OCI-LY3 (cell line): ENCODE results near the gene SRP9.
"Not testable (repeated sequence)": the region's sequence is repeated elsewhere in the genome, so short reads cannot be mapped to it uniquely, and the experiment has no call there.

Source experiments
- H2AFZ ChIP-seq: fragments of 200-600, 300-600 bp; shearing (Covaris generic); 2 replicates; pipeline ENCODE4 v1.6.0; 2014; ENCODE audit warnings: antibody characterized with exemption, low read depth, low read length
- H3K27ac ChIP-seq: fragments of 200-600, 300-600 bp; sonication (generic); 2 replicates; pipeline ENCODE4 v1.5.1; 2014; ENCODE audit warnings: mild to moderate bottlenecking, low read length, moderate library complexity, mixed read lengths
- H3K27me3 ChIP-seq: fragments of 200-600, 300-600 bp; sonication (generic); 2 replicates; pipeline ENCODE4 v1.6.1; 2014; ENCODE audit warnings: low read depth, low read length, mixed read lengths
- H3K36me3 ChIP-seq: fragments of 200-600, 300-600 bp; sonication (generic); replicated peaks from 2 replicates; pipeline ENCODE3; 2014; ENCODE audit warnings: low read depth, low read length, mixed read lengths
- H3K4me1 ChIP-seq: fragments of 300-600, 200-600 bp; sonication (generic); 2 replicates; pipeline ENCODE4 v1.6.1; 2014; ENCODE audit warnings: low read length, mixed read lengths
- H3K4me2 ChIP-seq: fragments of 200-600, 300-600 bp; sonication (generic); 2 replicates; pipeline ENCODE4 v1.6.1; 2014; ENCODE audit warnings: low read length, mixed read lengths
- H3K4me3 ChIP-seq: fragments of 300-600, 200-600 bp; sonication (generic); 2 replicates; pipeline ENCODE4 v1.5.1; 2014; ENCODE audit warnings: antibody characterized with exemption, mild to moderate bottlenecking, low read length, moderate library complexity
- H3K79me2 ChIP-seq: fragments of 300-600, 200-600 bp; shearing (Covaris generic); 2 replicates; pipeline ENCODE4 v1.6.1; 2014; ENCODE audit warnings: mild to moderate bottlenecking, low read length, mixed read lengths
- H3K9ac ChIP-seq: fragments of 300-600, 200-600 bp; shearing (Covaris generic); 2 replicates; pipeline ENCODE4 v1.6.0; 2014; ENCODE audit warnings: mild to moderate bottlenecking, low read length, moderate library complexity
- H3K9me3 ChIP-seq: fragments of 200-600, 300-600 bp; shearing (Covaris generic); 2 replicates; pipeline ENCODE4 v1.6.1; 2014; ENCODE audit warnings: low read length, mixed read lengths; ENCODE audit not compliant: insufficient read depth
- H4K20me1 ChIP-seq: fragments of 200-600, 300-600 bp; sonication (generic); 2 replicates; pipeline ENCODE4 v1.6.1; 2016; ENCODE audit warnings: low read length, mixed read lengths; ENCODE audit not compliant: insufficient read depth
- CTCF ChIP-seq: fragments of 200-600, 300-600 bp; sonication (generic); IDR thresholded peaks from 2 replicates; pipeline ENCODE4 v1.5.1; 2014; ENCODE audit warnings: antibody characterized with exemption, low read length, low read depth
- EZH2phosphoT487 ChIP-seq: fragments of 200-600 bp; shearing (Covaris generic); IDR thresholded peaks from 2 replicates; pipeline ENCODE4 v1.6.1; 2018; ENCODE audit warnings: antibody characterized with exemption, mixed run types, low read depth

Gene SRP9

DNA sequence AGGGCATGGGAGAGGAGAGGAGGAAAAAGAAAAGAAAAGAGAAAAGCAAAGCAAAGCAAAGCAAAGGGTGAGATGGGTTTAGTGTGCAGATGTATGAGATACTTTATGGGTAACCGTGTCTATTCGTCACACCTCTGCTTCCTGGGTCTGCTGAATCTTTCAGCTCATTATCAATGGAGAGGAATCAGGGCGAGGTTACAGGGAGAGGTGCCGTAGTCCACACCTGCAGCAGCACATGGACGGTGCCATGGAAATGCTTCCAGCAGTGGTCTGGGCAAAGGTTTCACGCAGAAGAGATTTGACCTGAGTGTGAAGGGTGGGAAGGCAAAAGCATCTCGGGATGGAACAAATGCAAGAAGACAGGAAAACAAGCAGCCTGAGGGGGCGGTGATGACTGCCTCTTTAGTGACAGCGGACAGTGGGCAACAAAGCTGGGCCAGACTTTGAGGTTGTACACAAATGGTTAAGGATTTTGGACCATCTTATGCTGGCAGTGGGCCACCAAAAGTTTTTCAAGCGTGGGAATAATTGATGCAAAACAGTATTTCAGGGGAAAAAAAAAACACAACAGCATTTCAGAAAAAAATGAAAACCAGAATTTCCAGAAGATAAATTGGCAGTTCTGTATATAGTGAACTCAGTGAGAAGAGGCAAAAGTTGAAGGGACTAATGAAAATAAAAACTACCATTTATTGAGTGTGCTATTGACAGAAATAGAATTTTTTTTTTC, 19.5 kb upstream of the SRP9 start:
- Histone ChIP-seq H3K36me3 (no peaks in the 10 kb centered on the region), H3K27ac (no peak overlapping the region), H3K9me3 (no peaks in the 10 kb centered on the region), H3K4me3 (no peak overlapping the region), H3K79me2 (no peaks in the 10 kb centered on the region), H3K4me2 (no peak overlapping the region), H2AFZ (no peak overlapping the region), H4K20me1 (no peaks in the 10 kb centered on the region), H3K27me3 (peaks cover 10% of the 10 kb centered on the region), H3K9ac (no peak overlapping the region), H3K4me1 (no peaks in the 10 kb centered on the region)
- TF ChIP-seq EZH2phosphoT487 (no peak), CTCF (no peak)

GRCh38 chr1:225759972-225760371, 17.7 kb upstream of the SRP9 start:
- peaks cover 15% of the 10 kb centered on the region for H3K4me1 ChIP-seq
- H3K4me2 ChIP-seq, H3K9me3 ChIP-seq, H2AFZ ChIP-seq, H3K36me3 ChIP-seq, H3K79me2 ChIP-seq, H4K20me1 ChIP-seq, H3K4me3 ChIP-seq, H3K9ac ChIP-seq, H3K27ac ChIP-seq: not testable (repeated sequence)
- peaks cover 10% of the 10 kb centered on the region for H3K27me3 ChIP-seq

GRCh38 chr1:225760531-225760930, 17.1 kb upstream of the SRP9 start:
- Histone ChIP-seq H3K36me3 (no peaks in the 10 kb centered on the region), H3K4me3 (no peak overlapping the region), H3K79me2 (no peaks in the 10 kb centered on the region), H4K20me1 (no peaks in the 10 kb centered on the region), H3K4me1 (peaks cover 19% of the 10 kb centered on the region), H3K27ac (no peak overlapping the region), H3K9ac (no peak overlapping the region), H3K27me3 (peaks cover 10% of the 10 kb centered on the region), H3K9me3 (no peaks in the 10 kb centered on the region), H3K4me2 (no peak overlapping the region), H2AFZ (no peak overlapping the region)
- TF ChIP-seq EZH2phosphoT487 (no peak), CTCF (no peak)

- H3K9ac ChIP-seq, H3K4me2 ChIP-seq, H3K79me2 ChIP-seq, H3K4me3 ChIP-seq, H2AFZ ChIP-seq, H4K20me1 ChIP-seq, H3K36me3 ChIP-seq, H3K27ac ChIP-seq, H3K9me3 ChIP-seq: not testable (repeated sequence)
- Histone ChIP-seq H3K27me3 (peaks cover 10% of the 10 kb centered on the region), H3K4me1 (peaks cover 19% of the 10 kb centered on the region)
Measured at GRCh38 chr1:225761395-225761794, 16.2 kb upstream of the SRP9 start.

GRCh38 chr1:225762002-225762441, 15.6 kb upstream of the SRP9 start:
- H3K79me2 ChIP-seq = no peaks in the 10 kb centered on the region
- no peak overlapping the region for H3K4me2 ChIP-seq
- H2AFZ ChIP-seq = no peak overlapping the region
- H3K36me3 ChIP-seq = no peaks in the 10 kb centered on the region
- H3K4me1 ChIP-seq = peaks cover 22% of the 10 kb centered on the region
- TF ChIP-seq EZH2phosphoT487 (no peak), CTCF (no peak)
- peaks cover 10% of the 10 kb centered on the region for H3K27me3 ChIP-seq
- no peaks in the 10 kb centered on the region for H3K9me3 ChIP-seq
- H4K20me1 ChIP-seq = no peaks in the 10 kb centered on the region
- no peak overlapping the region for H3K27ac ChIP-seq
- no peak overlapping the region for H3K4me3 ChIP-seq
- no peak overlapping the region for H3K9ac ChIP-seq
